NCI-H82 treated with DMSO at 0.1 percent for 48 hours (cell line): ENCODE results near the gene CFAP20DC.
"Not testable (repeated sequence)": the region's sequence is repeated elsewhere in the genome, so short reads cannot be mapped to it uniquely, and the experiment has no call there.

Source experiments
- DNase-seq: peaks from one replicate; lab custom pipeline; 2025; ENCODE audit not compliant: unreplicated experiment; lab: John Stamatoyannopoulos, UW

The CFAP20DC gene

GRCh38 chr3:58874795-58875194 is 175.0 kb downstream of the CFAP20DC start:
- DNase-seq = no peak

- DNase-seq = no peak
Measured at GRCh38 chr3:58874248-58874741, 175.5 kb downstream of the CFAP20DC start.

- no peak for DNase-seq
Measured at GRCh38 chr3:58868097-58868779, 181.6 kb downstream of the CFAP20DC start.

- no peak for DNase-seq
Measured at GRCh38 chr3:58867621-58868020, 182.2 kb downstream of the CFAP20DC start.

- no peak for DNase-seq
Measured at GRCh38 chr3:58866079-58866478, 183.7 kb downstream of the CFAP20DC start.

- DNase-seq = no peak
Measured at GRCh38 chr3:58864480-58864879, 185.3 kb downstream of the CFAP20DC start.

- DNase-seq = no peak
Measured at GRCh38 chr3:58863206-58863605, 186.6 kb downstream of the CFAP20DC start.

- DNase-seq = no peak
Measured at GRCh38 chr3:58861551-58861950, 188.3 kb downstream of the CFAP20DC start.

- no peak for DNase-seq
Measured at GRCh38 chr3:58858126-58858525, 191.7 kb downstream of the CFAP20DC start.

GRCh38 chr3:58857402-58857801 is 192.4 kb downstream of the CFAP20DC start:
- no peak for DNase-seq

GRCh38 chr3:58848826-58849225 is 201.0 kb downstream of the CFAP20DC start:
- DNase-seq = no peak

GRCh38 chr3:58842050-58842747 is 207.6 kb downstream of the CFAP20DC start:
- not testable (repeated sequence) for DNase-seq

GRCh38 chr3:58840949-58841348 is 208.9 kb downstream of the CFAP20DC start:
- no peak for DNase-seq

GRCh38 chr3:58839964-58840363 is 209.9 kb downstream of the CFAP20DC start:
- no peak for DNase-seq

GRCh38 chr3:58839187-58839586 is 210.6 kb downstream of the CFAP20DC start:
- no peak for DNase-seq

- no peak for DNase-seq
Measured at GRCh38 chr3:58837856-58838255, 212.0 kb downstream of the CFAP20DC start.

- no peak for DNase-seq
Measured at GRCh38 chr3:58837141-58837843, 212.5 kb downstream of the CFAP20DC start.

- DNase-seq = no peak
Measured at GRCh38 chr3:58835086-58835485, 214.7 kb downstream of the CFAP20DC start.

GRCh38 chr3:58833491-58833890 is 216.3 kb downstream of the CFAP20DC start:
- DNase-seq = no peak

GRCh38 chr3:58829321-58830000 is 220.4 kb downstream of the CFAP20DC start:
- DNase-seq = no peak

GRCh38 chr3:58824777-58825176 is 225.0 kb downstream of the CFAP20DC start:
- no peak for DNase-seq
